H1 (cell line): Measurements from ENCODE around the gene MPRIP. TPM values are rescaled to one million over a fixed set of nuclear protein-coding genes. Genes with fewer than 3 reads are reported as not detected.

ENCODE experiments used
- CTCF ChIA-PET: fragments of 300-600 bp; sonication (Branson Sonifier 250); formaldehyde crosslinking; loops from one replicate; lab custom pipeline; 2021; ENCODE audit not compliant: partially characterized antibody; lab: Charles Lee
- POLR2A ChIA-PET: fragments of 300-600 bp; sonication (Branson Sonifier 250); formaldehyde crosslinking; loops from one replicate; lab custom pipeline; 2021; ENCODE audit warnings: inconsistent platforms; ENCODE audit not compliant: partially characterized antibody; lab: Charles Lee
- DNase-seq, 2 experiments: peaks; one replicate each; pipeline versions ENCODE4 v3.0.0 to v3.0.0-alpha.2; 2010 to 2022; ENCODE audit warnings: low spot score in 2 of 2, low read depth in 1 of 2, mixed read lengths in 1 of 2
- FAIRE-seq: peaks from 2 replicates; lab custom pipeline; 2011; peaks lifted over from hg19 to GRCh38; lab: Jason Lieb, UNC
- H2AFZ ChIP-seq: 2 replicates; pipeline ENCODE4 v1.8.1; 2012; ENCODE audit warnings: low read length, inconsistent platforms
- H2AK5ac ChIP-seq: 2 replicates; pipeline ENCODE4 v1.6.1; 2013; ENCODE audit warnings: low read depth, low read length
- H2BK120ac ChIP-seq: replicated peaks from 2 replicates; pipeline ENCODE3; 2013; ENCODE audit warnings: low read depth, low read length, inconsistent platforms
- H2BK12ac ChIP-seq: 2 replicates; pipeline ENCODE4 v1.6.1; 2013; ENCODE audit warnings: low read depth, low read length
- H2BK15ac ChIP-seq: 2 replicates; pipeline ENCODE4 v1.6.1; 2013; ENCODE audit warnings: low read length
- H2BK20ac ChIP-seq: 2 replicates; pipeline ENCODE4 v1.6.1; 2013; ENCODE audit warnings: low read length
- H2BK5ac ChIP-seq: 2 replicates; pipeline ENCODE4 v1.6.1; 2013; ENCODE audit warnings: low read depth, low read length
- H3K14ac ChIP-seq: 2 replicates; pipeline ENCODE4 v1.6.1; 2013; ENCODE audit warnings: inconsistent platforms; ENCODE audit not compliant: insufficient read length
- H3K18ac ChIP-seq: 2 replicates; pipeline ENCODE4 v1.6.1; 2013; ENCODE audit warnings: low read length; ENCODE audit errors: extremely low read depth
- H3K23ac ChIP-seq: 2 replicates; pipeline ENCODE4 v1.6.1; 2013; ENCODE audit warnings: inconsistent platforms; ENCODE audit not compliant: insufficient read length
- H3K23me2 ChIP-seq: 2 replicates; pipeline ENCODE4 v1.6.1; 2013; ENCODE audit warnings: low read depth, low read length
- H3K27ac ChIP-seq: 2 replicates; pipeline ENCODE4 v1.6.1; 2011; ENCODE audit warnings: low read depth, low read length, inconsistent platforms
- H3K27me3 ChIP-seq, 4 experiments: replicated peaks in 1 of 4; 1 replicate in 1 of 4; 2 replicates in 3 of 4; pipeline versions ENCODE4 v1.6.1 to v1.8.1; 2011 to 2013; ENCODE audit warnings: low read length in 3 of 4, mild to moderate bottlenecking in 3 of 4, inconsistent platforms in 2 of 4, mixed read lengths in 2 of 4, moderate library complexity in 1 of 4; ENCODE audit not compliant: control insufficient read depth in 3 of 4, insufficient read depth in 3 of 4; ENCODE audit errors: extremely low read depth in 1 of 4
- H3K36me3 ChIP-seq, 4 experiments: 2 replicates each; pipeline versions ENCODE4 v1.6.1 to v1.8.1; 2011 to 2013; ENCODE audit warnings: mild to moderate bottlenecking in 4 of 4, low read length in 3 of 4, moderate library complexity in 2 of 4, control low read depth in 1 of 4, inconsistent platforms in 1 of 4; ENCODE audit not compliant: insufficient read depth in 4 of 4, control insufficient read depth in 2 of 4
- H3K4ac ChIP-seq: replicated peaks from 2 replicates; pipeline ENCODE3; 2013; ENCODE audit warnings: low read length, low read depth, mixed read lengths, inconsistent platforms; ENCODE audit not compliant: insufficient read length
- H3K4me1 ChIP-seq, 4 experiments: replicated peaks in 1 of 4; 1 replicate in 1 of 4; 2 replicates in 3 of 4; pipeline versions ENCODE4 v1.6.1 to v1.8.1; 2011 to 2013; ENCODE audit warnings: low read length in 3 of 4, inconsistent platforms in 2 of 4, mixed read lengths in 1 of 4; ENCODE audit not compliant: insufficient read depth in 4 of 4, control insufficient read depth in 3 of 4
- H3K4me2 ChIP-seq, 2 experiments: 2 replicates each; pipeline versions ENCODE4 v1.6.1 to v1.8.1; 2011 to 2013; ENCODE audit warnings: low read depth in 2 of 2, low read length in 2 of 2, control low read depth in 1 of 2, inconsistent platforms in 1 of 2, mild to moderate bottlenecking in 1 of 2; ENCODE audit not compliant: insufficient read depth in 1 of 2
- H3K4me3 ChIP-seq, 4 experiments: fragments of 200-600, 300-600 bp in 1 of 4; sonication (generic), shearing (Covaris generic), sonication (Bioruptor Twin) in 1 of 4; 2 replicates each; pipeline versions ENCODE4 v1.5.1 to v1.8.1; 2011 to 2016; ENCODE audit warnings: low read length in 4 of 4, low read depth in 3 of 4, control low read depth in 2 of 4, inconsistent platforms in 2 of 4, mild to moderate bottlenecking in 2 of 4, mixed read lengths in 1 of 4, moderate library complexity in 1 of 4; ENCODE audit not compliant: insufficient read depth in 2 of 4; ENCODE audit errors: extremely low read depth in 1 of 4
- H3K56ac ChIP-seq: replicated peaks from 2 replicates; pipeline ENCODE3; 2013; ENCODE audit warnings: low read depth, mild to moderate bottlenecking, mixed read lengths, low read length, inconsistent platforms; ENCODE audit not compliant: insufficient read length
- H3K79me1 ChIP-seq: 2 replicates; pipeline ENCODE4 v1.6.1; 2013; ENCODE audit warnings: low read depth, low read length, control low read depth
- H3K79me2 ChIP-seq, 2 experiments: 2 replicates each; pipeline versions ENCODE4 v1.6.1 to v1.8.1; 2012 to 2013; ENCODE audit warnings: low read length in 2 of 2, mild to moderate bottlenecking in 2 of 2, inconsistent platforms in 1 of 2; ENCODE audit not compliant: insufficient read depth in 2 of 2, control insufficient read depth in 1 of 2
- H3K9ac ChIP-seq, 4 experiments: replicated peaks in 1 of 4; 1 replicate in 1 of 4; 2 replicates in 3 of 4; pipeline versions ENCODE4 v1.6.1 to v1.8.1; 2011 to 2013; ENCODE audit warnings: low read depth in 3 of 4, low read length in 3 of 4, control low read depth in 2 of 4, mild to moderate bottlenecking in 2 of 4, moderate library complexity in 2 of 4, inconsistent platforms in 1 of 4; ENCODE audit errors: extremely low read depth in 1 of 4
- H3K9me3 ChIP-seq, 2 experiments: 2 replicates each; pipeline versions ENCODE4 v1.6.1 to v1.8.1; 2012 to 2013; ENCODE audit warnings: mild to moderate bottlenecking in 2 of 2, moderate library complexity in 2 of 2, control low read depth in 1 of 2, inconsistent platforms in 1 of 2, low read depth in 1 of 2, low read length in 1 of 2, mixed read lengths in 1 of 2; ENCODE audit not compliant: insufficient read depth in 2 of 2
- H4K20me1 ChIP-seq, 2 experiments: replicated peaks in 1 of 2; 2 replicates each; pipeline versions ENCODE3 to v1.8.1; 2011 to 2013; ENCODE audit warnings: inconsistent platforms in 2 of 2, low read length in 2 of 2, mild to moderate bottlenecking in 1 of 2; ENCODE audit not compliant: insufficient read depth in 2 of 2, control insufficient read depth in 1 of 2
- H4K5ac ChIP-seq: 2 replicates; pipeline ENCODE4 v1.6.1; 2013; ENCODE audit warnings: low read length, low read depth, mixed read lengths, inconsistent platforms; ENCODE audit not compliant: insufficient read length
- H4K8ac ChIP-seq: 2 replicates; pipeline ENCODE4 v1.8.0; 2013; ENCODE audit warnings: mild to moderate bottlenecking, moderate library complexity, low read length, inconsistent platforms; ENCODE audit not compliant: insufficient read depth; ENCODE audit errors: extremely low read depth
- H4K91ac ChIP-seq: replicated peaks from 2 replicates; pipeline ENCODE3; 2013; ENCODE audit warnings: low read length, mixed read lengths, inconsistent platforms; ENCODE audit not compliant: insufficient read length
- CEBPB ChIP-seq: IDR thresholded peaks from 2 replicates; pipeline ENCODE4 v1.6.1; 2012; ENCODE audit warnings: low read depth, low read length
- HDAC2 ChIP-seq, 2 experiments: fragments of 300-600 bp in 1 of 2; sonication (generic) in 1 of 2; IDR thresholded peaks; 2 replicates each; pipeline ENCODE4 v1.6.1; 2011 to 2012; ENCODE audit warnings: low read depth in 2 of 2, low read length in 2 of 2, mild to moderate bottlenecking in 2 of 2, moderate library complexity in 2 of 2, borderline replicate concordance in 1 of 2, inconsistent platforms in 1 of 2
- ZNF274 ChIP-seq: IDR thresholded peaks from 2 replicates; pipeline ENCODE4 v1.7.0; 2012; ENCODE audit warnings: low read length, borderline replicate concordance; ENCODE audit errors: extremely low read depth
- WGBS, 2 experiments: shearing (Covaris generic) in 1 of 2; methylation state at CpG; one replicate each; pipeline versions ENCODE4 v1.1.6 to v1.1.7; 2013 to 2015; ENCODE audit warnings: low lambda C conversion rate in 2 of 2, mixed read lengths in 2 of 2, inconsistent platforms in 1 of 2, low coverage in 1 of 2, missing lambda C conversion rate in 1 of 2; ENCODE audit not compliant: insufficient replicate concordance in 2 of 2, insufficient coverage in 1 of 2, insufficient read length in 1 of 2; ENCODE audit errors: extremely low coverage in 1 of 2, missing lambda C conversion rate in 1 of 2; 5-methylcytosine and 5-hydroxymethylcytosine counted together
- polyA plus RNA-seq, 7 experiments: library from polyadenylated mRNA; depleted of rRNA in 3 of 7; stranded (reverse) in 5 of 7; unstranded in 2 of 7; fragments of >200 nt in 5 of 7; fragments of 200-250 nt in 2 of 7; gene quantifications; 1 replicate in 5 of 7; 2 replicates in 1 of 7; 4 replicates in 1 of 7; pipeline versions ENCODE4 v1.2.1 to v1.2.3, GENCODE V29; 2011 to 2013; ENCODE audit warnings: missing spikeins in 2 of 7, mixed read lengths in 2 of 7
- total RNA-seq: library from RNA; stranded (reverse); fragmentation: NEBNext Ultra II Directional; extraction: Animal tissue kit (Norgen Biotek cat#: 25700); gene quantifications from 2 replicates; pipeline ENCODE4 v1.2.1, GENCODE V29; 2021

The MPRIP gene
- total and polyA plus RNA-seq, 2 of the 8 experiments (the other 6 are each of a cell fraction or from before 2014, with no cell fraction given) = 48.6 to 146 TPM

GRCh38 chr17:17116406-17116805, 74.1 kb downstream of the MPRIP start:
- H2AFZ ChIP-seq = no peak overlapping the region
- no peak overlapping the region for H3K4ac ChIP-seq
- no peak overlapping the region for H2BK15ac ChIP-seq
- H3K4me3 ChIP-seq = no peak overlapping the region
- no peak overlapping the region for H3K18ac ChIP-seq
- peaks cover 0 to 3% (median 0%) of the 10 kb centered on the region in 4 experiments; a peak in 2 of 7 replicates for H3K4me1 ChIP-seq
- H2BK5ac ChIP-seq = no peak overlapping the region
- H4K91ac ChIP-seq = no peak overlapping the region
- no peak overlapping the region for H3K56ac ChIP-seq
- ChIA-PET POLR2A (interaction anchor here (0.9 kb wide), 1 partner anchor 8 kb away, joined by 3 read pairs; no protein-coding TSS in a partner anchor), CTCF (interaction anchor here (1.2 to 2.0 kb wide), 2 partner anchors 26 to 29 kb away, joined by 3 to 8 read pairs; no protein-coding TSS in a partner anchor)
- peaks cover 0 to 45% of the 10 kb centered on the region in 2 experiments; a peak in 2 of 4 replicates for H3K79me2 ChIP-seq
- no peaks in the 10 kb centered on the region for H3K9me3 ChIP-seq
- H2AK5ac ChIP-seq = no peak overlapping the region
- no peak overlapping the region for H3K9ac ChIP-seq
- no peaks in the 10 kb centered on the region for H3K27me3 ChIP-seq
- no peak overlapping the region for H2BK20ac ChIP-seq
- no peak overlapping the region for H4K8ac ChIP-seq
- FAIRE-seq (no peak), DNase-seq (no peak)
- no peak overlapping the region for H3K4me2 ChIP-seq
- H3K23me2 ChIP-seq = no peaks in the 10 kb centered on the region
- H2BK12ac ChIP-seq = no peak overlapping the region
- H3K79me1 ChIP-seq = peaks cover 34% of the 10 kb centered on the region
- H3K14ac ChIP-seq = no peak overlapping the region
- H4K5ac ChIP-seq = no peak overlapping the region
- no peak overlapping the region for H3K23ac ChIP-seq
- no peak overlapping the region for H2BK120ac ChIP-seq
- no peak overlapping the region for H3K27ac ChIP-seq
- TF ChIP-seq CEBPB (no peak), ZNF274 (no peak), HDAC2 (IDR thresholded peaks at IDR 0.05; ENCODE audit: borderline replicate concordance in 1 of 2, low read depth in 2 of 2, low read length in 2 of 2) (no peak)
- H3K36me3 ChIP-seq = no peaks in the 10 kb centered on the region
- peaks cover 4 to 19% of the 10 kb centered on the region in 2 experiments for H4K20me1 ChIP-seq
- 90% methylated on average over 4 of the region's 4 CpGs; no CpG with 5 or more reads in 1 of the 2 experiments for whole genome bisulfite sequencing, 2 experiments
